Measurements from ENCODE around the gene MAPK10. TPM values are rescaled to one million over a fixed set of nuclear protein-coding genes. Genes with fewer than 3 reads are reported as not detected.

The MAPK10 gene
- polyA plus RNA-seq, 3 donors: 0.36 TPM; not detected in 2

DNA sequence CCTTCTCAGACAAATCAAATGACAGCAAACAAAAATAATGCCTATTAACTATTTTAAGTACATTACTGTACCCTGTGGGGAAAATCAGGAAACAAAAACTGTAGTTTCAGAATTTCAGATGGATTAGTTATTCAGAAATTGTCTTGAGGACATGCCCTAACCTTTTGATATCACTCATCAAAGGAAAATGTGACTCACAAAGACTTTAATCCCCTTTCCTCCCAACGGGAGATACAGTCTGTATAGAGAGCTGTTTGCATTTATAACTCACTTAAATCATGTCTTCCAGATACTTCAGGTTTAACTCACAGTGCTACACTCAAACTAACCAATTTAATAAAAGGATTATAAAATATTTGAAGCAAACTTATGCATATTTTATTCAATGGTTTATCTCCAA is 304.0 kb downstream of the MAPK10 start:
- Mint-ChIP-seq H3K9me3 (peaks cover 0 to 3% (median 1%) of the 10 kb centered on the region in 7 donors), H3K4me1 (no peaks in the 10 kb centered on the region), H3K27me3 (ENCODE audit: low read depth in 3 of 3) (peaks cover 2% of the 10 kb centered on the region in 3 donors), H3K27ac (no peak overlapping the region), H3K4me3 (no peak overlapping the region), H3K36me3 (no peaks in the 10 kb centered on the region)
- intact Hi-C loops (cut with micrococcal nuclease): no loop called here
- H3K27ac ChIP-seq (ENCODE audit: low read depth in 1 of 2, low read length in 2 of 2): no peak overlapping the region
- H3K36me3 ChIP-seq (replicated peaks in 1 of 2; ENCODE audit: control insufficient read depth in 1 of 2, insufficient read depth in 2 of 2, low read length in 2 of 2): no peaks in the 10 kb centered on the region
- H3K9ac ChIP-seq (ENCODE audit: insufficient read depth, low read length, poor library complexity, severe bottlenecking): no peak overlapping the region
- WGBS (ENCODE audit: insufficient coverage): no CpG with 5 or more reads among the region's 1 CpG
- H3K4me1 ChIP-seq (ENCODE audit: control insufficient read depth in 1 of 2, insufficient read depth in 2 of 2, low read length in 2 of 2): no peaks in the 10 kb centered on the region
- H3K79me2 ChIP-seq (ENCODE audit: insufficient read depth, low read length): no peaks in the 10 kb centered on the region
- H3K4me2 ChIP-seq (replicated peaks; ENCODE audit: extremely low read depth, low read length, poor library complexity, severe bottlenecking): no peak overlapping the region
- no peaks in the 10 kb centered on the region for H3K27me3 ChIP-seq (ENCODE audit: control insufficient read depth in 2 of 2, insufficient read depth in 2 of 2, low read length in 2 of 2)
- no peaks in the 10 kb centered on the region for H3K9me3 ChIP-seq (replicated peaks in 1 of 2; ENCODE audit: control insufficient read depth in 1 of 2, insufficient read depth in 1 of 2, low read length in 2 of 2)
- DNase-seq: no peak
- no peaks in the 10 kb centered on the region for H4K20me1 ChIP-seq (ENCODE audit: insufficient read depth, low read length)
- H3K4me3 ChIP-seq (replicated peaks in 1 of 3; ENCODE audit: low read depth in 2 of 3, low read length in 3 of 3): no peak overlapping the region
- TF ChIP-seq, protein P1, sequence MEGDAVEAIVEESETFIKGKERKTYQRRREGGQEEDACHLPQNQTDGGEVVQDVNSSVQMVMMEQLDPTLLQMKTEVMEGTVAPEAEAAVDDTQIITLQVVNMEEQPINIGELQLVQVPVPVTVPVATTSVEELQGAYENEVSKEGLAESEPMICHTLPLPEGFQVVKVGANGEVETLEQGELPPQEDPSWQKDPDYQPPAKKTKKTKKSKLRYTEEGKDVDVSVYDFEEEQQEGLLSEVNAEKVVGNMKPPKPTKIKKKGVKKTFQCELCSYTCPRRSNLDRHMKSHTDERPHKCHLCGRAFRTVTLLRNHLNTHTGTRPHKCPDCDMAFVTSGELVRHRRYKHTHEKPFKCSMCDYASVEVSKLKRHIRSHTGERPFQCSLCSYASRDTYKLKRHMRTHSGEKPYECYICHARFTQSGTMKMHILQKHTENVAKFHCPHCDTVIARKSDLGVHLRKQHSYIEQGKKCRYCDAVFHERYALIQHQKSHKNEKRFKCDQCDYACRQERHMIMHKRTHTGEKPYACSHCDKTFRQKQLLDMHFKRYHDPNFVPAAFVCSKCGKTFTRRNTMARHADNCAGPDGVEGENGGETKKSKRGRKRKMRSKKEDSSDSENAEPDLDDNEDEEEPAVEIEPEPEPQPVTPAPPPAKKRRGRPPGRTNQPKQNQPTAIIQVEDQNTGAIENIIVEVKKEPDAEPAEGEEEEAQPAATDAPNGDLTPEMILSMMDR (IDR thresholded peaks at IDR 0.05): no peak
- H2AFZ ChIP-seq (ENCODE audit: insufficient read depth, low read depth, low read length, poor library complexity, severe bottlenecking): no peak overlapping the region

DNA sequence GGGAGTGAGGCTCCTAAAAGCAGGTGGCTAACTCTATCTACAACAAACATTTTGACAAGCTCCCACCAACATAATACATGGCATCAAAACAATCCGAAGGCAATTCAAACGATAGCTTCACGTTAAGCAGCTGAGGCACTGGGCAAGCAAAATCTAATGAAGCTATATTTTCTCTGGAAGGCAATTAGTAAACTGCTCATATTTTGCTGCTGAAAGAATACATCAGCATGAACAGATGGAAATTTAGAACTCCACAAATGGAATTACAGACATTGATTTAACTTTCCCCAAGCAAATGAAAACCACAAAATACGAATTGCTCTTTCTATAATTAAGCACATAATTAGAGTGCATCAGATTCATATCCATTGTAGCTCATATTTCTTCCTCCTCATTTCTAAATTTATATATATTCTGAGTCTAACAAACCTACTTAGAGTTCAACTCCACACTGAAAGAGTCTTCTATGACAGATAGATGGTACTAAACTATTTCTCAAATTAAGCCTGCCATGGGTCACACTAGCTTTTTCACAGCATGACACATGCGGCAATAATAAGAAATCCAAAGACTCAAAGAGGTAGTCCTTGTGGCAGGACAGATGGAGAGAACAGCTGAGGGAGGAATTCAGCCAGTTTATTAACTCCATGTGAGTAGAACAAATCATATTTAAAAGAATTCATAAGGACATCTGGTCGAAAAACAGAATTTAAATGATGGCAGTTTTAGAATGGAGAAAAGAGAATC is 305.4 kb downstream of the MAPK10 start:
- H3K4me3 Mint-ChIP-seq: no peak overlapping the region

More for the DNA sequence above, 305.4 kb downstream of the MAPK10 start:
- Histone ChIP-seq H4K20me1 (ENCODE audit: insufficient read depth, low read length) (no peaks in the 10 kb centered on the region), H3K27me3 (ENCODE audit: control insufficient read depth in 2 of 2, insufficient read depth in 2 of 2, low read length in 2 of 2) (no peaks in the 10 kb centered on the region), H3K4me3 (replicated peaks in 1 of 3; ENCODE audit: low read depth in 2 of 3, low read length in 3 of 3) (no peak overlapping the region), H3K36me3 (replicated peaks in 1 of 2; ENCODE audit: control insufficient read depth in 1 of 2, insufficient read depth in 2 of 2, low read length in 2 of 2) (no peaks in the 10 kb centered on the region), H3K9ac (ENCODE audit: insufficient read depth, low read length, poor library complexity, severe bottlenecking) (no peak overlapping the region), H3K4me1 (ENCODE audit: control insufficient read depth in 1 of 2, insufficient read depth in 2 of 2, low read length in 2 of 2) (no peaks in the 10 kb centered on the region), H3K27ac (ENCODE audit: low read depth in 1 of 2, low read length in 2 of 2) (no peak overlapping the region), H3K4me2 (replicated peaks; ENCODE audit: extremely low read depth, low read length, poor library complexity, severe bottlenecking) (no peak overlapping the region), H2AFZ (ENCODE audit: insufficient read depth, low read depth, low read length, poor library complexity, severe bottlenecking) (no peak overlapping the region), H3K79me2 (ENCODE audit: insufficient read depth, low read length) (no peaks in the 10 kb centered on the region), H3K9me3 (replicated peaks in 1 of 2; ENCODE audit: control insufficient read depth in 1 of 2, insufficient read depth in 1 of 2, low read length in 2 of 2) (no peaks in the 10 kb centered on the region)
- intact Hi-C loops (cut with micrococcal nuclease): no loop called here
- no peak for DNase-seq
- WGBS (ENCODE audit: insufficient coverage): 100% methylated on average over 3 of the region's 6 CpGs
- Mint-ChIP-seq H3K27ac (no peak overlapping the region), H3K9me3 (peaks cover 0 to 3% (median 0%) of the 10 kb centered on the region in 7 donors), H3K4me1 (no peaks in the 10 kb centered on the region), H3K36me3 (no peaks in the 10 kb centered on the region), H3K27me3 (ENCODE audit: low read depth in 3 of 3) (peaks cover 2 to 3% (median 2%) of the 10 kb centered on the region in 3 donors)
- TF ChIP-seq, protein P1 (IDR thresholded peaks at IDR 0.05): no peak
